Measurements from ENCODE around the gene P2RX3.
A peak's percentile ranks its signal among the peaks of the same experiment; 100 is the strongest.

P2RX3 gene

DNA sequence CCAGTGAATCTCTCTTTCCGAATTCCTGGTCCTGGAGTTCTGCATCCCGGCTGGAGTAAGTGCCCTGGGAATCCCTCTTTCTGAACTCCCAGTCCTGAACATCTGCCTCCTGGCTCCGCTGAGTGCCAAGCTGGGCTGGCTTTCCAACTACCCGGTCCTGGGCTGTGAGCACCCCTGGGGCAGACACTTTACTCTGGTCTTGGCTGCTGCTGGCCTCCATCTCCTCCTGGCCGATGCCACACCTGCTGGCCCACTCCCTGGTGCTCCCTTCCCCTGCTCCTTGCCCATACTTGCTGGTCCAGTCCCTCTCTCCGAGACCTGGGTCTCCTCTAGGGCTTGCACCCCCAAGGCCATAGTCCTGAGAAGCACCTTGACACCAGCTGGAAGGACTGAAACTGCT is 28.1 kb upstream of the P2RX3 start:
- no peak for DNase-seq (ENCODE audit: low read depth in 2 of 2)

DNA sequence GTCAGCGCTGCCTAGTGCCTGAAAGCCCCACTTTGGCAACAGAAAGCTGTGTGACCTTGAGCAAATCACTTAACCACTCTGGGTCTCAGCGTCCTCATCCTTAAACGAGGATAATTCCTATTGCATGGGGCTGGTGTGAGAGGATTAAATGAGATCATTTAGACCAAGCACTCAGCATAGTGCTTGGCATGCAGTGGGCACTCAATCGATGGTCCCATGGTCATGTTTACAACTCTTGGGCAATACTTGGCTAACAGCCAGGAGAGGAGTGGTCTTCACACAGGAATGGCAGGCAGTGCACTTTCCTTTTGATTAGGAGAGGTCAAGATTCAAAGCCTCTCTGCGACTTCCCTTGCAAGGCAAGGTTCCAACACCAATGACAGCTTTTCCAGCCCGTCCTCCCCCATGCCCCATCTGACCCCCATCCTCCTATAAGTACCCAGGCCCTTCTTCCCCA is 27.5 kb upstream of the P2RX3 start:
- DNase-seq (ENCODE audit: low read depth in 2 of 2): no peak

DNA sequence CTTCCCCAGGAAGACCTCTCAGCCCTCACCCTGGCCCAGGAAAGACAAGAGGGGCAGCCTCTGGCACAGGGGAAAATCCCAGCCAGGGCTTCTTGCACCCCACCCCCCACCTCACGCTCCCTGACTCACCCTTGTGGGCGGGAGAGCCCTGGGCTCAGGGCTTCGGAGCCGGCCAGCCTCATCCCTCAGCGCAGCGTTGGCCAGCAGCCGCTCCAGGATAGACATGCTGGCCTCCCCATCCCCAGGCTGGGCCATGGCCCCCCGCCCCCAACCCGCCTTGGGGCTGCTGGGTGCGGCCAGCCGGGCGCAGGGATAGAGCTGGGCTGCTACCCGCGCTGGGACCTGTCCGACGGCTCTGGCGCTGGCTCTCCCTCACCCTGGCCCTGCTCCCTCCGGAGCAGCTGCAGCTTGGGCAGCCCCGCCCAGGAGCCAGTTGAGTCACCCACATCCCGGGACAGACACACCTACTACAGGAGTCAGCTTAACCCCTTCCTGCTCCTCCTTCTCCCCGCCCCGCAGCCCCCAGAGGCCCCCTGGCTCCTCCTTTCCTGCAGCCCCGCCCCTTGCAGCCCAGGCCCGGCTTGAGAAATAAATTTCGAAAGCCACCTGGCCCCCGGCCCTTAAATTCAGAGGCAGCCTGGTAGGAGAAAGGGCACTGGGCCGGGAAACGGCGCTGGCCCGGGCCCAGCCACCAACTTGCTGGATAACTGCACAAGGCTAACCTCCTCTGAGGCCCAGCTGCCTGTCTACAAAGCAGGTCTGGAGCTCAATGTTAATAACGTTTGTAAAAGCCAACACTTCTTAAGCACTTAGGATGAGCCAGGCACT is 26.8 kb upstream of the P2RX3 start:
- peak in 1 of 2 donors; percentile 47 for DNase-seq (ENCODE audit: low read depth in 2 of 2)

GRCh38 chr11:57312511-57313021 is 25.6 kb upstream of the P2RX3 start:
- no peak for DNase-seq (ENCODE audit: low read depth in 2 of 2)

DNA sequence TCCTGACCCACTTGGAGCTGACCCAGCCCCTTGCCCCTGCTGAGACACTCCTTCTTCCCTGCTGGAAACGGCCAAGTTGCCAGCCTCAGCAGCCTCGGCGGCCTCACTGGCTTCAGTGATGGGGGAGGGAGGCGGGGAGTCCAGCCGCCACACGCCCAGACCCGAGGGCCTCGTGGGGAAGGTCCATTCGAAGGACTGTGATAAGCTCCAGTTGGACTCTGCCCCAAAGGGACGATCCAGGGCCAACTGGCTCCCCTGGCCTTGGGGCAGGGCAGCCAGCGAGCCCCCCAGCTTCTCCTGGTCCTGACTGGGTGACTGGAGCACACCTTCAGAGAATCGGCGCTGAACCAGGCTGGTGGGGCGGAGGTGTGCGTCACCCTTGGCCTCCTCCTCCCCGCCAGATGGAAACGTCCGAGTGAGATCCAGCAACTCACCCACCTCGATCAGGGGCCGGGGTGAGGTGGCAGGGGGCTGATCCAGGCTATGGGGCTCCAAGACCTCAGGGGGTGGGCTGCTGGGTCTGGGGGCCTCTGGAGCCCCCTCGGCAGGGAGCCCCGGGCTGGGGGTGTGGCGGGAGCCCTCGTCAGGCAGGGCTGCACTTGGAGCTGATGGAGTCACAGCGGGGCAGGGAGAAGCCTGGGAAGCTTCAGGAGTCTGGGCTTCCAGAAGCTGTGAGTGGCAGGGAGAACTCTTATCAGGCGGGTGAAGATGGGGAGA is 24.9 kb upstream of the P2RX3 start:
- no peak for DNase-seq (ENCODE audit: low read depth in 2 of 2)

DNA sequence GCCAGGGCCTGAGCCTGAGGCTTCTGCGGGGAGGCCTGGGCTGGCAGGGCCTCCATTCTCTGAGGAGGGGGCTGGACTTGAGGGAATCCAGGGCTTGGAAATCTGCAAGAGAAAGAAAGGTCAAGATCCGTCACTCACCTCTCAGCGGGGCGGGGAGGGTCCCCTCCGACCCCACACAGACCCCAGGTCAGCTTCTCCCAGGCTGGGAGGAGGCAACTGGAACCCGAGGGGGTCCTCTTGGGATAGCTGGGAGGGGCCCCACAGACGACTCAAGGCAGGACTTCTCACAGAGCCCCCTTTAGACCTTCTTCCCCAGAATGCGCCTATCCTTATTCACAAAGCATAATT is 24.4 kb upstream of the P2RX3 start:
- DNase-seq (ENCODE audit: low read depth in 2 of 2): no peak

DNA sequence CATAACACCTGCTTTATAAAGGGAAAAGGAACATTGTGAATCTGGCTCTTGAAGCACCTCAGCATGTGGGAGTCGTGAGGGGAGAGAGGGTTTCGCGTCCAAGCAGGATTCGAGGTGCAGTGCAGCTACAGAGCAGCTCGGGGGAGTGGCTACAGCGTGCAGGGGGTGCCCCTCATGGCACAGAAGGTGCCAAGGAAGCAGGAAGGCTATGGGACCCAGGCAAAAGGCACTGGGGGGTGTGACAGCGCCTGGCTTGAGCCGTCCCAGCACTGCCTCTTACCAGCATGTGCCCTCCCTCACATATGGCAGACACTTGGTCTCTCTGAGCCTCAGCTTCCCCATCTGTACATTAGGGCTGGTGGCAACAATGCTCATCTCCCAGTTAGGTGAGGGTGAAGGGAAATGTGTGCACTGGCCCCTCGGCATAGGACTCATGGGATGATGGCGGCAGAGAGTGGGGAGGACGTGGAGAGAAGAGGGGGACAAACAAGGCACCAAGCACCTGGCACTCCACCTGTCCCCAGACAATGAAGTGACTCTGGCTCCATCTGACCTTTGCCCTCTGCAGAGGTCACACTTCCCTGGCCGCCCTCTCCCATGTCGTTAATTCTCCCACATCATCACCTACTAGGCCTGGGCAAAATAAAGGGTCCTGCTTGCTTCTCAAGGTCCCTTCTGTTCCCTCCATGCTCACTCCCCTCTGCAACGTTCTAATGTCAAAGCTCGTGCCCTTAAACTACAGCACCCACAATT is 23.8 kb upstream of the P2RX3 start:
- no peak for DNase-seq (ENCODE audit: low read depth in 2 of 2)

GRCh38 chr11:57315491-57315890 is 22.7 kb upstream of the P2RX3 start:
- no peak for DNase-seq (ENCODE audit: low read depth in 2 of 2)

DNA sequence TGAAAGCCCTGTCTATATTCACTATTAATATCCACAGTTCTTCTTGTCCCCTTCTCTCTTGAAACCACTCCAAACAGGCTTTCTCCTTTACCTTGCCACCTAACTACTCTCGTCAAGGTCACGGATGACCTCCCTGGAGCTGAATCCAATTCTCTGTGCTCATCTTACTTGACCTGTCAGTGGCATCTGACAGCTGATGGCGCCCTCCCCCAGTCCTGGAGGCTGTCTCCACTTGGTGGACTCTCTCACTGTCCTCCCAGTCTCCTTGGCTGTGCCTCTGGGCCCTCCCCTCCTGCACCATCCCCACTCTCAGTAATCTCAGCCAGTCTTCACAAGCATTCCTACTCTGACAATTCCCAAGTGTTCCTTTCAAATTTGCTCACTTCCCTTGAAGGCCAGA is 22.1 kb upstream of the P2RX3 start:
- DNase-seq (ENCODE audit: low read depth in 2 of 2): no peak

DNA sequence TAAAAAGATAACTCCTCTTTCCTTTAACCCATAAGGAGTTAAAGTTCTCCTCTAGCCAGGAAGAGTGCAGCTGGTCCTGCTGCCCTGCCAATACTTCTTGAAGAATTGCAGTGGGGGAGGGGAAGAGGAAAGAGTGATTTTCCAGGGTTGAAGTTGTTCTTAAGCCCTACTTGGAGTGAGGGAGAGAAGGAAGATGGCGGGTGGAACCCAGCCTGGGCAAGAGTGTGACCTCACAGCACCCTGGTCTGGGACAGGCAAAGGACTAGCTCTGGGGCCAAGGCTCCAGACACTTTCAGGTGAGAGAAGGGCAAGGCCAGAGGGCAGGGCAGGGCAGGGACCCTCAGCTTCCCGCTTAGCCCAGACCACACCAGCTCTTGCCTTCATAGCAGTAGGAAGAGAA is 20.0 kb upstream of the P2RX3 start:
- no peak for DNase-seq (ENCODE audit: low read depth in 2 of 2)

DNA sequence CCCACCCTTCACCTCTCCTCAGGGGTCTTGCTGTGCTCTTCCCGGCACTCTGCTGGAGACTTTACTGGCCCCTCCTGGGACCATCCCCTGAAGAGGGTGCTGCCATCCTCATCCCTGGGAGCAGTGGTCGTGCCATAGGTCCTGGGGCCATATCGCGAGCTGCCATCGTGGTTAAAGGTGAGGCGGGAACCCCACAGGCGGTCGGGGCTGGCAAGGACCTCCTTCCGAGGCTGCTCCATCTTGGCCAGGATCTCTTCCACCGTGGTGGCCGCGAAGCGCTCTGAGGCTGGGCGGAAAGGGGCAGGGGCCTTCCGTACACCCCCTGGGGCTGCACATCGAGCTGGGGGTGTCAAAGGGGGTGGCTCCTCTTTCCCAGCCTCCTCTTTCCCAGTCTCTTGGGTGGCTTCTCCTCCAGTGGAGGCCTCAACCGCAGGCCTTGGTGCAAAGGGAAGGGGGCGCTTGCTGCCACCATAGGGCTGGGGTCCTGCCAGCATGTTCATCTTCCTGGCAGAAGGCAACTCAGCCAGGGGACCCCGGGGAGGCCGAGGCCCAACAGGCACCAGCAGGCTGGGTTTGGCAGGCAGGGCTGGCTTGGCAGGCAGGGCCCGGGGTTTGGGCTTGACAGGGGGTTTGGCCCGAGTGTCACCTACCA is 18.0 kb upstream of the P2RX3 start:
- DNase-seq (ENCODE audit: low read depth in 2 of 2): no peak

- no peak for DNase-seq (ENCODE audit: low read depth in 2 of 2)
Measured at GRCh38 chr11:57320719-57321387, 17.3 kb upstream of the P2RX3 start.

GRCh38 chr11:57321388-57322255 is 16.5 kb upstream of the P2RX3 start:
- DNase-seq (ENCODE audit: low read depth in 2 of 2): no peak

- DNase-seq (ENCODE audit: low read depth in 2 of 2): no peak
Measured at GRCh38 chr11:57322256-57323166, 15.6 kb upstream of the P2RX3 start.

DNA sequence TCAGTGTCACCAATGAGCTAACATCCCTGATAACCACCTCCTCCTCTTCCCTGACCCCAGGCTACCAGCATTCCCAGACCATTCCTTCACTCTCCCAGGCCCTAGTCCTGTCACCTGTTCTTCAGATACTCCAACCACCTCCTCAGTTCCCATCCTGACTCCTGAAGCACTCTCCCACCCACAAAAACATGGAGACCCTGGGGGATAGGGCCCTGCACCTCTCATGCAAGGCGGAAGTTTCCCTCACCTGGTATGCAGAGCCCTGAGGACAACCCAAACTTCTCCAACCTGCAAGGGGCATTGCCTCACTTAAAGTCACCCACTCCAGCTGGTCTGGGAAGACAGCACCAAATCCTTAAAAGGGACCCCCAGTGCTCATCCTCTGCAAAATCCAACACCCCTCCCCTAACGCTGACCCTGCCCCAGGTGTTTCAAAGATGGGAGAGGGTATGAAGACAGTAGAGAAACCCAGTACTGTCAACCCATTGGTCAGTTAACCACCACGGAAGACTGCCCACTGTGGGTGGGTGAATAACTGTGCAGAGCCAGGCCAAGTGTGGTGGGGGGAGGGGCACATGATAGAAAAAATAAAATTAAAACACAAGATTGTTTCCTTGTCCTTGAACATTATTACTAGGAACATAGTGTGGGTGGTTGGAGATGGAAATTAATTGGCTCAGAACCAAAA is 14.8 kb upstream of the P2RX3 start:
- DNase-seq (ENCODE audit: low read depth in 2 of 2): no peak

GRCh38 chr11:57323855-57324153 is 14.3 kb upstream of the P2RX3 start:
- no peak for DNase-seq (ENCODE audit: low read depth in 2 of 2)

- no peak for DNase-seq (ENCODE audit: low read depth in 2 of 2)
Measured at GRCh38 chr11:57324154-57324885, 13.8 kb upstream of the P2RX3 start.

All from stimulated activated CD8-positive, alpha-beta memory T cell treated with anti-CD3 and anti-CD28 coated beads, Interleukin-7, amount 100 ng/mL, for 4 hours (primary cell).